Amygdala (tissue), 56 donors: ENCODE measurements around the gene FRMPD4.
A peak's percentile ranks its signal among the peaks of the same experiment; 100 is the strongest.

Experiments
- DNase-seq, 56 donors: peaks; one replicate each; lab custom pipeline; 2025; lab: John Stamatoyannopoulos, UW

The FRMPD4 gene

GRCh38 chrX:12292996-12293765 is 154.9 kb downstream of the FRMPD4 start:
- DNase-seq: no peak

- DNase-seq: no peak
Observed at GRCh38 chrX:12297353-12297752, 159.1 kb downstream of the FRMPD4 start.

GRCh38 chrX:12301288-12301687 is 163.0 kb downstream of the FRMPD4 start:
- no peak for DNase-seq

- DNase-seq: no peak
Observed at GRCh38 chrX:12304261-12304660, 166.0 kb downstream of the FRMPD4 start.

GRCh38 chrX:12307961-12308360 is 169.7 kb downstream of the FRMPD4 start:
- no peak for DNase-seq

GRCh38 chrX:12308420-12308819 is 170.1 kb downstream of the FRMPD4 start:
- peak in 2 of 56 donors; percentile 0 for DNase-seq

GRCh38 chrX:12309040-12309743 is 170.9 kb downstream of the FRMPD4 start:
- DNase-seq: no peak

- no peak for DNase-seq
Observed at GRCh38 chrX:12309744-12310076, 171.4 kb downstream of the FRMPD4 start.

GRCh38 chrX:12314651-12315050 is 176.4 kb downstream of the FRMPD4 start:
- no peak for DNase-seq

- no peak for DNase-seq
Observed at GRCh38 chrX:12315526-12315925, 177.3 kb downstream of the FRMPD4 start.

GRCh38 chrX:12319003-12319519 is 180.8 kb downstream of the FRMPD4 start:
- DNase-seq: peak in 6 of 56 donors; percentile 0 to 4 (median 2)

GRCh38 chrX:12319992-12320391 is 181.7 kb downstream of the FRMPD4 start:
- DNase-seq: no peak

GRCh38 chrX:12322031-12322430 is 183.8 kb downstream of the FRMPD4 start:
- no peak for DNase-seq

- DNase-seq: no peak
Observed at GRCh38 chrX:12325171-12325570, 186.9 kb downstream of the FRMPD4 start.

GRCh38 chrX:12327836-12328235 is 189.6 kb downstream of the FRMPD4 start:
- no peak for DNase-seq

- DNase-seq: no peak
Observed at GRCh38 chrX:12329476-12329875, 191.2 kb downstream of the FRMPD4 start.

- DNase-seq: no peak
Observed at GRCh38 chrX:12330841-12331240, 192.6 kb downstream of the FRMPD4 start.

- no peak for DNase-seq
Observed at GRCh38 chrX:12332786-12333347, 194.6 kb downstream of the FRMPD4 start.

GRCh38 chrX:12339921-12340320 is 201.6 kb downstream of the FRMPD4 start:
- DNase-seq: no peak

- no peak for DNase-seq
Observed at GRCh38 chrX:12344954-12345353, 206.7 kb downstream of the FRMPD4 start.

GRCh38 chrX:12349201-12349600 is 210.9 kb downstream of the FRMPD4 start:
- DNase-seq: no peak

GRCh38 chrX:12352922-12353321 is 214.6 kb downstream of the FRMPD4 start:
- no peak for DNase-seq
